Aorta (tissue), 5 donors: ENCODE data around the gene TRPM5. TPM values are rescaled to one million over a fixed set of nuclear protein-coding genes. Genes with fewer than 3 reads are reported as not detected.
A peak's percentile ranks its signal among the peaks of the same experiment; 100 is the strongest.

Source experiments
- ATAC-seq: fragments of 200-7000 bp; cut with Tn5 transposase; one replicate; pipeline ENCODE4 v1.9.1; 2022; ENCODE audit warnings: moderate library complexity; ENCODE audit not compliant: low FRiP score
- DNase-seq, 2 donors: peaks; one replicate each; pipeline ENCODE4 v3.0.0-alpha.2; 2020
- H3K27ac ChIP-seq, 2 donors: one replicate each; pipeline ENCODE4 v1.5.1; 2013; ENCODE audit warnings: low read length in 2 of 2, mild to moderate bottlenecking in 2 of 2, moderate library complexity in 2 of 2, control low read depth in 1 of 2, inconsistent platforms in 1 of 2, low read depth in 1 of 2
- H3K27me3 ChIP-seq, 2 donors: one replicate each; pipeline ENCODE4 v1.6.1; 2013; ENCODE audit warnings: control low read depth in 1 of 2, low read length in 1 of 2, mild to moderate bottlenecking in 1 of 2, moderate library complexity in 1 of 2; ENCODE audit not compliant: insufficient read depth in 2 of 2, control insufficient read depth in 1 of 2
- H3K36me3 ChIP-seq, 2 donors: one replicate each; pipeline ENCODE4 v1.6.1; 2013; ENCODE audit warnings: control low read depth in 1 of 2, low read length in 1 of 2, mild to moderate bottlenecking in 1 of 2; ENCODE audit not compliant: insufficient read depth in 2 of 2, control insufficient read depth in 1 of 2
- H3K4me1 ChIP-seq, 2 donors: one replicate each; pipeline ENCODE4 v1.6.1; 2013; ENCODE audit warnings: low read length in 2 of 2, control low read depth in 1 of 2, mild to moderate bottlenecking in 1 of 2, moderate library complexity in 1 of 2; ENCODE audit not compliant: insufficient read depth in 2 of 2, control insufficient read depth in 1 of 2
- H3K4me3 ChIP-seq, 2 donors: one replicate each; pipeline ENCODE4 v1.5.1; 2013; ENCODE audit warnings: low read length in 2 of 2, control low read depth in 1 of 2, mild to moderate bottlenecking in 1 of 2
- H3K9me3 ChIP-seq: one replicate; pipeline ENCODE4 v1.6.1; 2013; ENCODE audit warnings: mild to moderate bottlenecking, low read length; ENCODE audit not compliant: control insufficient read depth
- WGBS, 2 donors: extraction: QIAGEN DNeasy Blood & Tissue Kit; methylation state at CpG; one replicate each; pipeline ENCODE4 v1.1.7; 2013; 5-methylcytosine and 5-hydroxymethylcytosine counted together
- intact Hi-C, 2 donors: fragments of 100-400 bp; cut with DNase I; formaldehyde crosslinking; loops; one replicate each; pipeline versions ENCODE4 v1.14.2 to v1.15.0; 2022
- polyA plus RNA-seq, 2 donors: library from polyadenylated mRNA; stranded (reverse); fragments of 200-250 nt; gene quantifications; one replicate each; pipeline ENCODE4 v1.2.3, GENCODE V29; 2013
- total RNA-seq, 2 donors: library from RNA; stranded (reverse); fragmentation: NEBNext Ultra II Directional; extraction: Animal tissue kit (Norgen Biotek cat#: 25700); gene quantifications; one replicate each; pipeline ENCODE4 v1.2.1, GENCODE V29; 2021
- donor health status: healthy with polysubstance abuse.
- donor health status: Bipolar disorder and iron deficiency.
- donor health status: DM: no; HTN: no; CAD: no.
- donor health status: DM: no; HTN: no; CAD: no.
- donor health status: DM: yes; HTN: yes; CAD: no.

The TRPM5 gene
- total and polyA plus RNA-seq, 4 donors: 0.25 TPM; not detected in 3

DNA sequence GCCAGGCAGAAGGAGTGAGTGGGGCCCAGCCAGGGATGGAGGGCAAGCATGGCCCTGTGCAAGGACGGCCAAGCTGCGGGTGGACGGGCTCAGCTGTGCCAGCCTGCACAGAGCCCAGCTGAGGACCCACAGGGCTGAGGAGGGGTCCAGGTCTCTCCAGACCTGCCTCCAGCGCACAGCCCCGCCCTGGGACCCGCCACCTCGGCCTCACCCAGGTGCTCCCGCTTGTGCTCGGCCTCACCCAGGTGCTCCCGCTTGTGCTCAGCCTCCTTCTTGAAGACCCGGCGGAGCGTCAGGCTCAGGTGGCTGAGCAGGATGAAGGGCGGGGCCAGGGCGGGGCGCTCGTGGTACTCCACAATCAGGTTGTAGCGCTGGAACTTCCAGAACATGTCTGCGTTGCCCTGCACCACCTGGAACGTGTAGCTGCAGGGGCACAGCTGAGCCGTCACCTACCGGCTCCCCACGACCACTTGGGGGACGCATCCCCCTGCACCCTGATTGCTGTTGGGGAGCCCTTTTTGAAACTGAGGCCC lies 37.4 kb downstream of the TRPM5 start:
- H3K36me3 ChIP-seq: peaks cover 0 to 3% of the 10 kb centered on the region in 2 donors
- WGBS, 2 donors: 89 to 90% methylated on average over 21 to 24 of the region's 24 CpGs

GRCh38 chr11:2406451-2406850 lies 37.9 kb downstream of the TRPM5 start:
- H3K4me3 ChIP-seq: no peak overlapping the region
- 86 to 88% methylated on average over 14 of the region's 14 CpGs for WGBS, 2 donors
- H3K27me3 ChIP-seq: no peaks in the 10 kb centered on the region
- DNase-seq (no peak), ATAC-seq (no peak)
- H3K9me3 ChIP-seq: no peaks in the 10 kb centered on the region
- peaks cover 0 to 3% of the 10 kb centered on the region in 2 donors for H3K36me3 ChIP-seq
- intact Hi-C loops: no loop called here
- no peak overlapping the region for H3K27ac ChIP-seq
- no peaks in the 10 kb centered on the region for H3K4me1 ChIP-seq

More for the DNA sequence above, 37.4 kb downstream of the TRPM5 start:
- H3K9me3 ChIP-seq: no peaks in the 10 kb centered on the region
- intact Hi-C loops: no loop called here
- no peak overlapping the region for H3K27ac ChIP-seq
- no peaks in the 10 kb centered on the region for H3K4me1 ChIP-seq
- DNase-seq (no peak), ATAC-seq (no peak)
- H3K4me3 ChIP-seq: no peak overlapping the region
- H3K27me3 ChIP-seq: no peaks in the 10 kb centered on the region

GRCh38 chr11:2404735-2405196 lies 39.5 kb downstream of the TRPM5 start:
- H3K27me3 ChIP-seq: no peaks in the 10 kb centered on the region
- DNase-seq (no peak), ATAC-seq (no peak)
- intact Hi-C loops: loop anchor here in 1 of 2 donors (5.0 kb wide), 1 partner anchor 1127 kb away; no protein-coding TSS in a partner anchor
- H3K4me1 ChIP-seq: no peaks in the 10 kb centered on the region
- H3K9me3 ChIP-seq: no peaks in the 10 kb centered on the region
- no peak overlapping the region for H3K27ac ChIP-seq
- peaks cover 0 to 3% of the 10 kb centered on the region in 2 donors for H3K36me3 ChIP-seq
- 63 to 72% methylated on average over 12 of the region's 12 CpGs for WGBS, 2 donors
- no peak overlapping the region for H3K4me3 ChIP-seq

DNA sequence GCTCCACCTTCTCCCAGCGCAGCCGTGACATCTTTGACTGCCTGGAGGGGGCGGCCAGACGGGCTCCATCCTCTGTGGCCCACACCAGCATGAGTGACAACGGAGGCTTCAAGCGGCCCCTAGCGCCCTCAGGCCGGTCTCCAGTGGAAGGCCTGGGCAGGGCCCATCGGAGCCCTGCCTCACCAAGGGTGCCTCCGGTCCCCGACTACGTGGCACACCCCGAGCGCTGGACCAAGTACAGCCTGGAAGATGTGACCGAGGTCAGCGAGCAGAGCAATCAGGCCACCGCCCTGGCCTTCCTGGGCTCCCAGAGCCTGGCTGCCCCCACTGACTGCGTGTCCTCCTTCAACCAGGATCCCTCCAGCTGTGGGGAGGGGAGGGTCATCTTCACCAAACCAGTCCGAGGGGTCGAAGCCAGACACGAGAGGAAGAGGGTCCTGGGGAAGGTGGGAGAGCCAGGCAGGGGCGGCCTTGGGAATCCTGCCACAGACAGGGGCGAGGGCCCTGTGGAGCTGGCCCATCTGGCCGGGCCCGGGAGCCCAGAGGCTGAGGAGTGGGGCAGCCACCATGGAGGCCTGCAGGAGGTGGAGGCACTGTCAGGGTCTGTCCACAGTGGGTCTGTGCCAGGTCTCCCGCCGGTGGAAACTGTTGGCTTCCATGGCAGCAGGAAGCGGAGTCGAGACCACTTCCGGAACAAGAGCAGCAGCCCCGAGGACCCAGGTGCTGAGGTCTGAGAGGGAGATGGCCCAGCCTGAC lies 41.2 kb downstream of the TRPM5 start:
- H3K36me3 ChIP-seq: peaks cover 0 to 3% of the 10 kb centered on the region in 2 donors
- no peak for ATAC-seq
- H3K4me3 ChIP-seq: no peak overlapping the region
- 85 to 87% methylated on average over 31 of the region's 31 CpGs for WGBS, 2 donors
- no peaks in the 10 kb centered on the region for H3K9me3 ChIP-seq
- H3K4me1 ChIP-seq: no peaks in the 10 kb centered on the region
- intact Hi-C loops: loop anchor here in 1 of 2 donors (5.0 kb wide), 1 partner anchor 1126 kb away; no protein-coding TSS in a partner anchor
- no peaks in the 10 kb centered on the region for H3K27me3 ChIP-seq
- no peak overlapping the region for H3K27ac ChIP-seq
- no peak for DNase-seq

- H3K36me3 ChIP-seq: peaks cover 0 to 3% of the 10 kb centered on the region in 2 donors
- no peak overlapping the region for H3K4me3 ChIP-seq
- intact Hi-C loops: loop anchor here in 1 of 2 donors (5.0 kb wide), 1 partner anchor 1125 kb away; no protein-coding TSS in a partner anchor
- WGBS, 2 donors: 83 to 87% methylated on average over 13 of the region's 13 CpGs
- H3K4me1 ChIP-seq: no peaks in the 10 kb centered on the region
- ATAC-seq (no peak), DNase-seq (no peak)
- H3K27me3 ChIP-seq: no peaks in the 10 kb centered on the region
- no peaks in the 10 kb centered on the region for H3K9me3 ChIP-seq
- no peak overlapping the region for H3K27ac ChIP-seq
Observed at GRCh38 chr11:2402106-2402505, 42.2 kb downstream of the TRPM5 start.

DNA sequence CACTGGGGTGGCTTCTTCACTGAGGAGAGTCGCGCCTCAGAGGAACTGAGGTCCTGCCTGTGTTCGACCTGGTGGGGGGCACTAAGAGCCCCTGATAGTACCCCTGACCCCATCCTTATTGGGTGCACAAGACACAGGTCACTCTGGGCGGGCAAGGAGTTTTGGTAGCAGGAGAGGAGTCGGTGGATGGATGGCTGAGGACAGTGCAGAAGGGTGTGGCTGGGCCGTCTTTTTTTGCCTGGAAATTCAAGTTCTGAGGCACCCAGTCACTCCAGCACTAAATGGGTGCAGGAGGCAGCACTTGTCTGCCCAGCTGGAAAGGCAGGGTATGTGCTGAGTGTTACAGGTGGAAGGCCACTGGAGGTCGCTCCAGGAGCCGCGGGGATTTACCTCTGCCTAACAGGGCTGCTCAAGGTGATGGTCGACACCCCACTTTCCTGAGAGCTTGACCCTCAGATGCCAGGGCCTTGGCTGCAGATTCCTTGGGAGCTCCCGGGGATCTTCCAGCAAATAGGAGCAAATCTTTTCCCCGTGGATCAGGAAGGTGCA lies 42.8 kb downstream of the TRPM5 start:
- intact Hi-C loops: loop anchor here in 1 of 2 donors (2.0 to 5.0 kb wide), 3 partner anchors 19 to 1124 kb away; no protein-coding TSS in a partner anchor
- Histone ChIP-seq H3K4me3 (peak overlapping the region; percentile 68 to 72), H3K27ac (no peak overlapping the region), H3K4me1 (no peaks in the 10 kb centered on the region), H3K9me3 (no peaks in the 10 kb centered on the region), H3K36me3 (peaks cover 0 to 3% of the 10 kb centered on the region in 2 donors), H3K27me3 (no peaks in the 10 kb centered on the region)
- DNase-seq (no peak), ATAC-seq (no peak)
- 40 to 46% methylated on average over 12 of the region's 12 CpGs for WGBS, 2 donors

DNA sequence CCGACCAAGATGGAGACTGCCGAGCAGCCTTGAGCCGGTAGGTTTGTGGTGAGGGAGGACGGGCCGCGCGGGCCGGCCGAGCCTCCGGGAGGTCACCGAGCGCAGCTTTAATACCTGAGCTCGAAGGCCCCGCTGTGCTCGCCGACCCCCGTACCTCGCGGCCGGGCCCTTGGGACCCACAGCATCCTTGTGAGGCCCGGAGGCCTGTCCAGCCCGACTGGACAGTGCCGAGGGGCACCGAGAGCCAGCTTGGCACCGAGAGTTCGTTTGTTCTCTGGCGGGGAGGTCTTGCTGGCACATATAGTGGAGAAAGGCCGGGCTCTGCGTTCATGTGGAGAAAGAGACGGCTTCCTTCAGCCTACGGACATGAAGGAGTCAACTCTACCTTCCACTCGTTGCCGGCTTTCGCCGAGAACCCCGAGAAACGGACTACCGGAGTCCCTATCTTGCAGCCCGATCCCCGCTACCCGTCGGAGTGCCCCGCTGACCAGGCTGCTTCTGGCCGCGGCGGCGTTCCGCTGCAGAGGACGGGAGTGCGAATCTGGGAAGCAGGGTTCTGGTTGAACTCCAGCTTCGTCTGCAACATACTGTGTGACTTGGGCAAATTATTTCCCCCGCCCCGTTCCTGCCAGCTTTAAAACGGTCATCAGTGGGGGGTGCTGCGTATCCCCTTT lies 43.4 kb downstream of the TRPM5 start:
- intact Hi-C loops: loop anchor here in 1 of 2 donors (1.0 to 5.0 kb wide), 4 partner anchors 18 to 1124 kb away; partner anchors contain the start of gene CD81
- Histone ChIP-seq H3K36me3 (peaks cover 0 to 3% of the 10 kb centered on the region in 2 donors), H3K27me3 (no peaks in the 10 kb centered on the region), H3K27ac (peak overlapping the region in 1 of 2 donors; percentile 66), H3K9me3 (no peaks in the 10 kb centered on the region), H3K4me3 (peak overlapping the region; percentile 68 to 72), H3K4me1 (no peaks in the 10 kb centered on the region)
- DNase-seq: no peak
- no peak for ATAC-seq
- 1% methylated on average over 54 to 55 of the region's 55 CpGs for WGBS, 2 donors

- peak within 1 kb of the TSS; percentile 87 to 95 for H3K27ac ChIP-seq
- ATAC-seq (peak; percentile 95), DNase-seq (peak; percentile 100)
- H3K4me3 ChIP-seq: peak within 1 kb of the TSS; percentile 68 to 72
- H3K9me3 ChIP-seq: no peaks in the 10 kb centered on the region
- intact Hi-C loops: loop anchor here in 1 of 2 donors (1.0 to 5.0 kb wide), 4 partner anchors 17 to 1123 kb away; partner anchors contain the start of gene CD81
- H3K27me3 ChIP-seq: no peaks in the 10 kb centered on the region
- peaks cover 0 to 3% of the 10 kb centered on the region in 2 donors for H3K36me3 ChIP-seq
- no peaks in the 10 kb centered on the region for H3K4me1 ChIP-seq
- 0% methylated on average over 59 to 66 of the region's 66 CpGs for WGBS, 2 donors
Observed at GRCh38 chr11:2400069-2400761, 44.1 kb downstream of the TRPM5 start, which contains the start of gene TSSC4. TSSC4 (plus strand) TSS chr11:2400750; CDS start chr11:2402634, 1,884 bp downstream.
